Measurements from ENCODE around the gene PRDM16. TPM values are rescaled to one million over a fixed set of nuclear protein-coding genes. Genes with fewer than 3 reads are reported as not detected.

Gene PRDM16
- total and polyA plus RNA-seq, 4 donors = 0.05 to 0.67 (median 0.19) TPM

GRCh38 chr1:3065797-3066196 lies 3.2 kb upstream of the PRDM16 start:
- Histone ChIP-seq H3K4me3 (ENCODE audit: low read depth in 1 of 3, low read length in 3 of 3) (no peak overlapping the region), H3K9me3 (ENCODE audit: control insufficient read depth in 4 of 4, low read length in 3 of 4) (no peaks in the 10 kb centered on the region), H3K27me3 (ENCODE audit: control insufficient read depth in 4 of 4, insufficient read depth in 4 of 4, low read length in 3 of 4) (peaks cover 0 to 22% (median 7%) of the 10 kb centered on the region in 4 donors), H3K36me3 (ENCODE audit: control insufficient read depth in 4 of 4, insufficient read depth in 3 of 4, low read depth in 1 of 4, low read length in 3 of 4) (no peaks in the 10 kb centered on the region), H3K27ac (ENCODE audit: low read depth in 1 of 2, low read length in 2 of 2) (no peak overlapping the region), H3K9ac (ENCODE audit: low read depth in 1 of 2, low read length in 2 of 2) (no peak overlapping the region), H3K4me1 (ENCODE audit: control insufficient read depth in 4 of 4, insufficient read depth in 4 of 4, low read length in 3 of 4) (peaks cover 8 to 23% (median 20%) of the 10 kb centered on the region in 4 donors)
- 68% methylated on average over 7 of the region's 7 CpGs for WGBS
- DNase-seq (ENCODE audit: low spot score) = no peak
- no peak for TF ChIP-seq NR2F2 (IDR thresholded peaks at IDR 0.05)
- no peak for TF ChIP-seq HNF4A (conservative IDR thresholded peaks at IDR 0.05)
- TF ChIP-seq JUND (IDR thresholded peaks at IDR 0.05) = no peak
- TF ChIP-seq RAD21 (IDR thresholded peaks at IDR 0.05) = no peak
- no peak for TF ChIP-seq CTCF (IDR thresholded peaks at IDR 0.05; ENCODE audit: low read depth, low read length, missing input control)
- TF ChIP-seq FOXA1 (IDR thresholded peaks at IDR 0.05) = no peak

- peaks cover 10 to 27% (median 22%) of the 10 kb centered on the region in 4 donors for H3K4me1 ChIP-seq (ENCODE audit: control insufficient read depth in 4 of 4, insufficient read depth in 4 of 4, low read length in 3 of 4)
- H3K27me3 ChIP-seq (ENCODE audit: control insufficient read depth in 4 of 4, insufficient read depth in 4 of 4, low read length in 3 of 4) = peaks cover 0 to 26% (median 7%) of the 10 kb centered on the region in 4 donors
- peak; percentile 51 for DNase-seq (ENCODE audit: low spot score)
- no peaks in the 10 kb centered on the region for H3K9me3 ChIP-seq (ENCODE audit: control insufficient read depth in 4 of 4, low read length in 3 of 4)
- no peak overlapping the region for H3K27ac ChIP-seq (ENCODE audit: low read depth in 1 of 2, low read length in 2 of 2)
- no peak overlapping the region for H3K4me3 ChIP-seq (ENCODE audit: low read depth in 1 of 3, low read length in 3 of 3)
- peak in 1 of 2 donors; percentile 16 for TF ChIP-seq RXRA (IDR thresholded peaks at IDR 0.05)
- TF ChIP-seq JUND (IDR thresholded peaks at IDR 0.05) = no peak
- TF ChIP-seq CTCF (IDR thresholded peaks at IDR 0.05; ENCODE audit: low read depth, low read length, missing input control) = peak; percentile 68
- no peak for TF ChIP-seq FOXA2 (IDR thresholded peaks at IDR 0.05)
- peak; percentile 87 to 90 for TF ChIP-seq RAD21 (IDR thresholded peaks at IDR 0.05)
- H3K9ac ChIP-seq (ENCODE audit: low read depth in 1 of 2, low read length in 2 of 2) = no peak overlapping the region
- WGBS = 26% methylated on average over 11 of the region's 11 CpGs
- no peaks in the 10 kb centered on the region for H3K36me3 ChIP-seq (ENCODE audit: control insufficient read depth in 4 of 4, insufficient read depth in 3 of 4, low read depth in 1 of 4, low read length in 3 of 4)
Observed at GRCh38 chr1:3066250-3066711, 2.7 kb upstream of the PRDM16 start.

DNA sequence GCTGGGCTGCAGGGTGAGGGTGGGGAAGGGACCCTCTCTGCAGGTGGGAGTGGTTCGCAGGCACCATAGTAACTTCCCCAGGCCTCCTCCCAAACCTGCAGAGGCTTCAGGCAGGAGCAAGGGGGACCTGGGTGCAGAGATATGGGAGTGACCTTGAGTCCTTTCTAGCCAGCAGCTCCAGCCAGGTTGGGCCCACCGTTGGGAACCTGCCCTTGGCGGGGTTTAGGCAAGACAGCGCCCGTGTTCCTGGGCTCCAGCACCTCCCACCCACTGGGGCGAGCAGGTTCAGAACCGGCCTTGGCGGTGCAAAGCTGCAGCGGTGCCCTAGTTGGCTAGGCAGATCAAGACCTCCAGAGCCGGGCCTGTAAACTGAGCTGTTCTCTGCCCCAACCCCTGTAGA lies 2.2 kb upstream of the PRDM16 start:
- Histone ChIP-seq H3K4me3 (ENCODE audit: low read depth in 1 of 3, low read length in 3 of 3) (no peak overlapping the region), H3K36me3 (ENCODE audit: control insufficient read depth in 4 of 4, insufficient read depth in 3 of 4, low read depth in 1 of 4, low read length in 3 of 4) (no peaks in the 10 kb centered on the region), H3K9ac (ENCODE audit: low read depth in 1 of 2, low read length in 2 of 2) (no peak overlapping the region), H3K27ac (ENCODE audit: low read depth in 1 of 2, low read length in 2 of 2) (no peak overlapping the region), H3K27me3 (ENCODE audit: control insufficient read depth in 4 of 4, insufficient read depth in 4 of 4, low read length in 3 of 4) (peaks cover 0 to 31% (median 7%) of the 10 kb centered on the region in 4 donors), H3K9me3 (ENCODE audit: control insufficient read depth in 4 of 4, low read length in 3 of 4) (no peaks in the 10 kb centered on the region), H3K4me1 (ENCODE audit: control insufficient read depth in 4 of 4, insufficient read depth in 4 of 4, low read length in 3 of 4) (peaks cover 10 to 28% (median 22%) of the 10 kb centered on the region in 4 donors)
- TF ChIP-seq ZBTB33 (IDR thresholded peaks at IDR 0.05) (no peak), HNF4A (conservative IDR thresholded peaks at IDR 0.05) (no peak), JUND (IDR thresholded peaks at IDR 0.05) (no peak), RAD21 (IDR thresholded peaks at IDR 0.05) (no peak), GABPA (IDR thresholded peaks at IDR 0.05 in 1 of 2, conservative IDR thresholded peaks at IDR 0.05 in 1 of 2) (no peak), RXRA (IDR thresholded peaks at IDR 0.05) (no peak), EGR1 (IDR thresholded peaks at IDR 0.05; ENCODE audit: low read depth in 2 of 2) (no peak), REST (IDR thresholded peaks at IDR 0.05) (no peak), YY1 (IDR thresholded peaks at IDR 0.05) (no peak), FOXA2 (IDR thresholded peaks at IDR 0.05) (no peak), NR2F2 (IDR thresholded peaks at IDR 0.05) (no peak), SP1 (IDR thresholded peaks at IDR 0.05) (no peak)
- TF ChIP-seq, protein P1, sequence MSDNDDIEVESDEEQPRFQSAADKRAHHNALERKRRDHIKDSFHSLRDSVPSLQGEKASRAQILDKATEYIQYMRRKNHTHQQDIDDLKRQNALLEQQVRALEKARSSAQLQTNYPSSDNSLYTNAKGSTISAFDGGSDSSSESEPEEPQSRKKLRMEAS (IDR thresholded peaks at IDR 0.05) = no peak
- TF ChIP-seq, protein P2, sequence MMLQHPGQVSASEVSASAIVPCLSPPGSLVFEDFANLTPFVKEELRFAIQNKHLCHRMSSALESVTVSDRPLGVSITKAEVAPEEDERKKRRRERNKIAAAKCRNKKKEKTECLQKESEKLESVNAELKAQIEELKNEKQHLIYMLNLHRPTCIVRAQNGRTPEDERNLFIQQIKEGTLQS (IDR thresholded peaks at IDR 0.05) = no peak
- no peak for DNase-seq (ENCODE audit: low spot score)
- WGBS = 66% methylated on average over 10 of the region's 10 CpGs
